Central memory CD4-positive, alpha-beta T cell (primary cell): Measurements from ENCODE around the gene PRRX2.
"Not testable (repeated sequence)": the region's sequence is repeated elsewhere in the genome, so short reads cannot be mapped to it uniquely, and the experiment has no call there.

Source experiments
- DNase-seq: peaks from one replicate; pipeline ENCODE4 v3.0.0; 2022

PRRX2 gene

GRCh38 chr9:129737479-129738274 is 72.2 kb downstream of the PRRX2 start:
- DNase-seq, result peak; percentile 79

- DNase-seq, result no peak
Observed at GRCh38 chr9:129739432-129739831, 74.0 kb downstream of the PRRX2 start.

GRCh38 chr9:129740174-129740573 is 74.7 kb downstream of the PRRX2 start:
- no peak for DNase-seq

- DNase-seq, result no peak
Observed at GRCh38 chr9:129740666-129741464, 75.4 kb downstream of the PRRX2 start.

- no peak for DNase-seq
Observed at GRCh38 chr9:129745200-129745599, 79.8 kb downstream of the PRRX2 start.

GRCh38 chr9:129746092-129746777 is 80.8 kb downstream of the PRRX2 start:
- no peak for DNase-seq

GRCh38 chr9:129748249-129748648 is 82.8 kb downstream of the PRRX2 start:
- DNase-seq, result no peak

- DNase-seq, result not testable (repeated sequence)
Observed at GRCh38 chr9:129749052-129749451, 83.6 kb downstream of the PRRX2 start.

- DNase-seq, result no peak
Observed at GRCh38 chr9:129749575-129749974, 84.1 kb downstream of the PRRX2 start.

GRCh38 chr9:129750013-129750638 is 84.7 kb downstream of the PRRX2 start:
- no peak for DNase-seq

- DNase-seq, result no peak
Observed at GRCh38 chr9:129751841-129752801, 86.7 kb downstream of the PRRX2 start.

- DNase-seq, result peak; percentile 22
Observed at GRCh38 chr9:129752900-129753729, 87.7 kb downstream of the PRRX2 start, which contains the start of gene PTGES. Gene PTGES (minus strand): TSS chr9:129753042. CDS start chr9:129753012, 30 bp downstream.

GRCh38 chr9:129755151-129755550 is 89.7 kb downstream of the PRRX2 start:
- no peak for DNase-seq

- DNase-seq, result no peak
Observed at GRCh38 chr9:129756191-129756590, 90.7 kb downstream of the PRRX2 start.

- DNase-seq, result no peak
Observed at GRCh38 chr9:129757045-129757444, 91.6 kb downstream of the PRRX2 start.

GRCh38 chr9:129759319-129759718 is 93.9 kb downstream of the PRRX2 start:
- DNase-seq, result no peak

- DNase-seq, result no peak
Observed at GRCh38 chr9:129759804-129760502, 94.5 kb downstream of the PRRX2 start.

- DNase-seq, result not testable (repeated sequence)
Observed at GRCh38 chr9:129760784-129761183, 95.3 kb downstream of the PRRX2 start.

- DNase-seq, result no peak
Observed at GRCh38 chr9:129761293-129761900, 96.0 kb downstream of the PRRX2 start.
